SU-DHL-6 (cell line): ENCODE measurements around the gene SLC5A6.

Experiments
- EZH2phosphoT487 ChIP-seq: fragments of 200-600 bp; sonication (generic), shearing (Covaris generic); conservative IDR thresholded peaks from 2 replicates; pipeline ENCODE4 v1.6.1; 2018; ENCODE audit warnings: mild to moderate bottlenecking, antibody characterized with exemption, low read length, moderate library complexity, mixed read lengths
- TF ChIP-seq, protein P1 (sequence below): fragments of 200-600 bp; sonication (generic); IDR thresholded peaks from one replicate; pipeline ENCODE4 v1.5.1; 2017; ENCODE audit warnings: antibody characterized with exemption, mild to moderate bottlenecking, low read length, moderate library complexity; ENCODE audit not compliant: insufficient read depth, poor library complexity, severe bottlenecking

GRCh38 chr2:27152796-27153464 lies 59.1 kb downstream of the SLC5A6 start:
- TF ChIP-seq EZH2phosphoT487: no peak
- TF ChIP-seq, protein P1, sequence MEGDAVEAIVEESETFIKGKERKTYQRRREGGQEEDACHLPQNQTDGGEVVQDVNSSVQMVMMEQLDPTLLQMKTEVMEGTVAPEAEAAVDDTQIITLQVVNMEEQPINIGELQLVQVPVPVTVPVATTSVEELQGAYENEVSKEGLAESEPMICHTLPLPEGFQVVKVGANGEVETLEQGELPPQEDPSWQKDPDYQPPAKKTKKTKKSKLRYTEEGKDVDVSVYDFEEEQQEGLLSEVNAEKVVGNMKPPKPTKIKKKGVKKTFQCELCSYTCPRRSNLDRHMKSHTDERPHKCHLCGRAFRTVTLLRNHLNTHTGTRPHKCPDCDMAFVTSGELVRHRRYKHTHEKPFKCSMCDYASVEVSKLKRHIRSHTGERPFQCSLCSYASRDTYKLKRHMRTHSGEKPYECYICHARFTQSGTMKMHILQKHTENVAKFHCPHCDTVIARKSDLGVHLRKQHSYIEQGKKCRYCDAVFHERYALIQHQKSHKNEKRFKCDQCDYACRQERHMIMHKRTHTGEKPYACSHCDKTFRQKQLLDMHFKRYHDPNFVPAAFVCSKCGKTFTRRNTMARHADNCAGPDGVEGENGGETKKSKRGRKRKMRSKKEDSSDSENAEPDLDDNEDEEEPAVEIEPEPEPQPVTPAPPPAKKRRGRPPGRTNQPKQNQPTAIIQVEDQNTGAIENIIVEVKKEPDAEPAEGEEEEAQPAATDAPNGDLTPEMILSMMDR: no peak
